Measurements from ENCODE around the gene HKDC1. TPM values are rescaled to one million over a fixed set of nuclear protein-coding genes. Genes with fewer than 3 reads are reported as not detected.

Gene HKDC1
- total RNA-seq, 4 donors from 2014 or later, result 0.27 TPM; not detected in 3

DNA sequence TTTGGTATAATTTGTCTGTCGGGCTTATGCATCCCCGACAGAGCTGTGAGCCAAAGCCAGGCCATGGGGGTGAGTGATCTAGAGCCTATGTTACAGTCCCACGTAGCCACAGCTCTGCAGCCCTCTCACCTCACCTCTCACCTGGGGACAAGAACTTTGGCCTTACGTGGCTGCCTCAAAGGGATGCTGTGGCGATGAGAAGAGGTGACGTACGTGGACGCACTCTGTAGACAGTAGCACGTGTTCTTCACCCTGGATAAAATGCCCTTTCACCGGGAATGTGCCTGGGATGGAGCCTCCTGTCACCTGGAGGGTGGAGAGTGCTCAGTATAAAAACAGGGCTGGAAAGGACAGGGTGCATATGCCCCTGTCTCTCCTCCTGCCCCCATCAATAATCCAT is 5.5 kb downstream of the HKDC1 start:
- H3K4me3 ChIP-seq, result no peak overlapping the region
- H3K36me3 ChIP-seq, result no peaks in the 10 kb centered on the region
- no peak for ATAC-seq
- H3K27me3 ChIP-seq, result peaks cover 7% of the 10 kb centered on the region
- 73 to 84% methylated on average over 3 to 7 of the region's 10 CpGs for WGBS, 2 donors (ENCODE audit: low coverage in 1 of 2)
- no peaks in the 10 kb centered on the region for H3K4me1 ChIP-seq
- no peak for TF ChIP-seq EP300 (IDR thresholded peaks at IDR 0.05)
- no peak for TF ChIP-seq POLR2AphosphoS5 (IDR thresholded peaks at IDR 0.05)
- TF ChIP-seq, protein P1, sequence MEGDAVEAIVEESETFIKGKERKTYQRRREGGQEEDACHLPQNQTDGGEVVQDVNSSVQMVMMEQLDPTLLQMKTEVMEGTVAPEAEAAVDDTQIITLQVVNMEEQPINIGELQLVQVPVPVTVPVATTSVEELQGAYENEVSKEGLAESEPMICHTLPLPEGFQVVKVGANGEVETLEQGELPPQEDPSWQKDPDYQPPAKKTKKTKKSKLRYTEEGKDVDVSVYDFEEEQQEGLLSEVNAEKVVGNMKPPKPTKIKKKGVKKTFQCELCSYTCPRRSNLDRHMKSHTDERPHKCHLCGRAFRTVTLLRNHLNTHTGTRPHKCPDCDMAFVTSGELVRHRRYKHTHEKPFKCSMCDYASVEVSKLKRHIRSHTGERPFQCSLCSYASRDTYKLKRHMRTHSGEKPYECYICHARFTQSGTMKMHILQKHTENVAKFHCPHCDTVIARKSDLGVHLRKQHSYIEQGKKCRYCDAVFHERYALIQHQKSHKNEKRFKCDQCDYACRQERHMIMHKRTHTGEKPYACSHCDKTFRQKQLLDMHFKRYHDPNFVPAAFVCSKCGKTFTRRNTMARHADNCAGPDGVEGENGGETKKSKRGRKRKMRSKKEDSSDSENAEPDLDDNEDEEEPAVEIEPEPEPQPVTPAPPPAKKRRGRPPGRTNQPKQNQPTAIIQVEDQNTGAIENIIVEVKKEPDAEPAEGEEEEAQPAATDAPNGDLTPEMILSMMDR (IDR thresholded peaks at IDR 0.05), result no peak
- no peak for TF ChIP-seq POLR2A (IDR thresholded peaks at IDR 0.05)
- no peaks in the 10 kb centered on the region for H3K9me3 ChIP-seq
- no peak overlapping the region for H3K27ac ChIP-seq

DNA sequence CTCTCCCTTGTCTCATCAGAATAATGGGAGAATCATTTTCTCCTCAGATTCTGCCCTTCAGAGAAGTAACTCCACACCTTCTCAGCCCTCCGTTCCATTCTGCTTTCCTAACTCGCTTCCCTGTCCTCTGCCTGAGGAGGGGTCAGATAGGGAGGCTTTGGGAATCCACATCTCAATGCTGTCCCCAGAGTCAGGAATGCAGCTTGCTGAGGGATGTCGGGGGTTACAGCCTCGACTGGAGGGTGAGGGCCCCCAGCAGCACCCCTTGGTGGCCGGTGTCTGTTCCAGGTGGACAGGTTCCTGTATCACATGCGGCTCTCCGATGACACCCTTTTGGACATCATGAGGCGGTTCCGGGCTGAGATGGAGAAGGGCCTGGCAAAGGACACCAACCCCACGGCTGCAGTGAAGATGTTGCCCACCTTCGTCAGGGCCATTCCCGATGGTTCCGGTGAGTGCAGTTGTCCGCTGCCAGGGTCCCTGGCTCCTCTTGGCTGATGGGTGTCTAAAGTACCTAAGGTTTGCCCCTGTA is 6.9 kb downstream of the HKDC1 start:
- 100% methylated on average over 4 of the region's 14 CpGs; no CpG with 5 or more reads in 1 of the 2 donors for WGBS, 2 donors (ENCODE audit: low coverage in 1 of 2)
- no peaks in the 10 kb centered on the region for H3K4me1 ChIP-seq
- no peak for ATAC-seq
- no peaks in the 10 kb centered on the region for H3K27me3 ChIP-seq
- H3K9me3 ChIP-seq, result no peaks in the 10 kb centered on the region
- H3K27ac ChIP-seq, result no peak overlapping the region
- no peak overlapping the region for H3K4me3 ChIP-seq
- TF ChIP-seq EP300 (IDR thresholded peaks at IDR 0.05), result no peak
- no peaks in the 10 kb centered on the region for H3K36me3 ChIP-seq

DNA sequence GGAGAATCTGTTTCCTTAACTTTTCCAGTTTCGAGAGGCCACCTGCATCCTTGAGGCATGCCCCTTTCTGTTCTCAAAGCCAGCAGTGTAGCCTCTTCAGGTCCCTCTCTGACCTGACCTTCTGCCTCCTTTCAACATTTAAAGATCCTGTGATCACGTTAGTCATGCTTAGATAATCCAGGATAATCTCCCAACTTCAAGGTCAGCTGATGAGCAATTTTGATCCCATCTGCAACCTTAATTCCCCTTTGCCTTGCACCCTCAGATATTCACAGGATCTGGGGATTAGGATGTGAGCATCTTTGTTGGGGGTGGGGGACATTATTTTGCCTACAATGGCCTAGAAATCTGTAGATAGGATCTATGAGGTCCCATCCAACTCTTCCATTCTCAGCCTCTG is 8.0 kb downstream of the HKDC1 start:
- 70 to 75% methylated on average over 2 of the region's 2 CpGs for WGBS, 2 donors (ENCODE audit: low coverage in 1 of 2)
- H3K36me3 ChIP-seq, result no peaks in the 10 kb centered on the region

DNA sequence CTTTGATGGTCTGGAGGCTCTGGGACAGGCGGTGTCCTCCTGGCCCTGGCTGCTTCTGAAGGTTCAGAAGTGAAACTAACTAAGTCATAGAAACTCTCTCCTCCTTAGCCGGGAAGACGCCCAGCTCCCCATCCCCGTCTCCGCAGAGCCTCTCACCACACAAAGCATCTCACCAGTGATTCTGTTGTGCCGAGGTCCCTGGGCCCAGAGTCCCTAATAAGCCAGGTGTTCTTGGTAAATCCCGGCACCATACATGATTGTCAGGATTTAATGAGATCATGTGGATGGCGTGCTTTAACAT is 9.4 kb downstream of the HKDC1 start:
- Histone ChIP-seq H3K27me3 (no peaks in the 10 kb centered on the region), H3K4me1 (no peaks in the 10 kb centered on the region), H3K36me3 (no peaks in the 10 kb centered on the region), H3K4me3 (no peak overlapping the region), H3K9me3 (no peaks in the 10 kb centered on the region), H3K27ac (no peak overlapping the region)
- no peak for ATAC-seq
- 88 to 89% methylated on average over 7 of the region's 8 CpGs for WGBS, 2 donors (ENCODE audit: low coverage in 1 of 2)
- no peak for TF ChIP-seq POLR2A (IDR thresholded peaks at IDR 0.05)
- TF ChIP-seq, protein P1 (IDR thresholded peaks at IDR 0.05), result no peak
- TF ChIP-seq POLR2AphosphoS5 (IDR thresholded peaks at IDR 0.05), result no peak
- TF ChIP-seq EP300 (IDR thresholded peaks at IDR 0.05), result no peak

More for the DNA sequence above, 8.0 kb downstream of the HKDC1 start:
- TF ChIP-seq EP300 (IDR thresholded peaks at IDR 0.05) (no peak), POLR2A (IDR thresholded peaks at IDR 0.05) (no peak), POLR2AphosphoS5 (IDR thresholded peaks at IDR 0.05) (no peak)
- TF ChIP-seq, protein P1 (IDR thresholded peaks at IDR 0.05), result no peak
- H3K4me1 ChIP-seq, result no peaks in the 10 kb centered on the region
- H3K9me3 ChIP-seq, result no peaks in the 10 kb centered on the region
- H3K27ac ChIP-seq, result no peak overlapping the region
- ATAC-seq, result no peak
- no peaks in the 10 kb centered on the region for H3K27me3 ChIP-seq
- H3K4me3 ChIP-seq, result no peak overlapping the region

DNA sequence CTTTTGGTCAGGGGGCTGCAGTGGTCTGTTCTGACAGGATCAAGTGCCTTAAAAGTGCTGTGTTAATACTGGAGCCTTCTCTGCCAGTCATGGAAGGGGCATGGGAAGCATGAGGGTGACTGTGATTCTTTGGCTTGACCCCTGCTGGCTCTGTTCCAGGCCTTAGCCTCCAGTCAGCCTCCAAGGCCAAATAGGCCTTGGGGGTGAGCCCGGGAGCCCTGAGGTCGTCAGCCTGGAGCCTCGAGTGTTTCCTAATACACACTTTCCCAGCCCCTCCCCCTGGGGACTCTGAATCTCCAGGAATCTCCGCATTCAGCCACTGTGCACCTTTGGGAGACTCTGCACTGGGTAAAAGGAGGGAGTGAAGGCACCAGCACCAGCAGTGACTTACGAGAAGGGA is 10.0 kb downstream of the HKDC1 start:
- no peak overlapping the region for H3K4me3 ChIP-seq
- no peaks in the 10 kb centered on the region for H3K36me3 ChIP-seq
- no peaks in the 10 kb centered on the region for H3K4me1 ChIP-seq
- TF ChIP-seq EP300 (IDR thresholded peaks at IDR 0.05) (no peak), POLR2AphosphoS5 (IDR thresholded peaks at IDR 0.05) (no peak), POLR2A (IDR thresholded peaks at IDR 0.05) (no peak)
- TF ChIP-seq, protein P1 (IDR thresholded peaks at IDR 0.05), result no peak
- H3K9me3 ChIP-seq, result no peaks in the 10 kb centered on the region
- H3K27ac ChIP-seq, result no peak overlapping the region
- no peaks in the 10 kb centered on the region for H3K27me3 ChIP-seq
- no peak for ATAC-seq
- WGBS, 2 donors (ENCODE audit: low coverage in 1 of 2), result 86% methylated on average over 1 of the region's 5 CpGs; no CpG with 5 or more reads in 1 of the 2 donors

Measured in gastroesophageal sphincter (tissue), 4 donors.